ENCODE data around the gene WDFY4.

The WDFY4 gene

GRCh38 chr10:48929413-48929990 lies 244.8 kb downstream of the WDFY4 start:
- DNase-seq = no peak

- DNase-seq = no peak
Measured at GRCh38 chr10:48931188-48931587, 246.5 kb downstream of the WDFY4 start.

- DNase-seq = no peak
Measured at GRCh38 chr10:48932831-48933664, 248.4 kb downstream of the WDFY4 start.

- no peak for DNase-seq
Measured at GRCh38 chr10:48934672-48935501, 250.2 kb downstream of the WDFY4 start.

- DNase-seq = no peak
Measured at GRCh38 chr10:48935577-48935976, 250.9 kb downstream of the WDFY4 start.

GRCh38 chr10:48937796-48938195 lies 253.1 kb downstream of the WDFY4 start:
- DNase-seq = no peak

GRCh38 chr10:48938281-48938680 lies 253.6 kb downstream of the WDFY4 start:
- DNase-seq = no peak

- no peak for DNase-seq
Measured at GRCh38 chr10:48938990-48939536, 254.4 kb downstream of the WDFY4 start.

- DNase-seq = no peak
Measured at GRCh38 chr10:48939790-48940325, 255.2 kb downstream of the WDFY4 start, which contains the start of gene LRRC18. TSS of gene LRRC18 (minus strand) at chr10:48939840. CDS start at chr10:48914155, 25,685 bp downstream.

- no peak for DNase-seq
Measured at GRCh38 chr10:48940372-48940771, 255.7 kb downstream of the WDFY4 start.

- no peak for DNase-seq
Measured at GRCh38 chr10:48940958-48941357, 256.3 kb downstream of the WDFY4 start.

GRCh38 chr10:48941427-48942075 lies 256.9 kb downstream of the WDFY4 start:
- DNase-seq = no peak

- no peak for DNase-seq
Measured at GRCh38 chr10:48943096-48943495, 258.4 kb downstream of the WDFY4 start.

GRCh38 chr10:48944171-48944570 lies 259.5 kb downstream of the WDFY4 start:
- no peak for DNase-seq

GRCh38 chr10:48945441-48946130 lies 260.9 kb downstream of the WDFY4 start:
- no peak for DNase-seq

- no peak for DNase-seq
Measured at GRCh38 chr10:48946332-48946731, 261.7 kb downstream of the WDFY4 start.

GRCh38 chr10:48946891-48947500 lies 262.3 kb downstream of the WDFY4 start:
- DNase-seq = no peak

GRCh38 chr10:48947690-48948469 lies 263.2 kb downstream of the WDFY4 start:
- no peak for DNase-seq

GRCh38 chr10:48948470-48949037 lies 263.9 kb downstream of the WDFY4 start:
- DNase-seq = no peak

GRCh38 chr10:48951707-48952106 lies 267.0 kb downstream of the WDFY4 start:
- no peak for DNase-seq

All from effector CD4-positive, alpha-beta T cell (primary cell).